A549 (cell line): ENCODE results near the gene SYT8.

ENCODE experiments used
- CEBPB ChIP-seq, 2 experiments: fragments of >200 bp in 1 of 2; sonication (Bioruptor Twin) in 1 of 2; formaldehyde crosslinking in 1 of 2; IDR thresholded peaks; 2 replicates each; pipeline ENCODE4 v1.6.1; 2012 to 2016
- CTCF ChIP-seq: fragments of >200 bp; sonication (Bioruptor Twin); formaldehyde crosslinking; IDR thresholded peaks from 3 replicates; pipeline ENCODE4 v1.5.1; 2016
- E2F6 ChIP-seq: IDR thresholded peaks from 2 replicates; pipeline ENCODE4 v1.6.1; 2012; ENCODE audit warnings: low read depth, borderline replicate concordance
- EHMT2 ChIP-seq: fragments of 200-600 bp; sonication (generic); IDR thresholded peaks from 2 replicates; pipeline ENCODE4 v1.6.1; 2016; ENCODE audit warnings: antibody characterized with exemption, low read depth, mild to moderate bottlenecking, moderate library complexity
- ELK1 ChIP-seq: fragments of 150-350 bp; IDR thresholded peaks from 2 replicates; pipeline ENCODE4 v1.6.1; 2014; ENCODE audit warnings: low read depth, mild to moderate bottlenecking, low read length
- EP300 ChIP-seq, 2 experiments: fragments of >200 bp; sonication (Bioruptor Twin); formaldehyde crosslinking; IDR thresholded peaks; 2 replicates in 1 of 2; 3 replicates in 1 of 2; pipeline ENCODE4 v1.6.1; 2016 to 2017
- POLR2AphosphoS2 ChIP-seq: conservative IDR thresholded peaks from 2 replicates; pipeline ENCODE4 v1.6.1; 2012; ENCODE audit warnings: low read length, improper control_type of control experiment, inconsistent platforms
- TP53 ChIP-seq: fragments of 250-450 bp; sonication (Bioruptor Pico); IDR thresholded peaks from 2 replicates; pipeline ENCODE4 v1.5.0; 2021; ENCODE audit warnings: mild to moderate bottlenecking, moderate library complexity

- no peak for TF ChIP-seq ELK1
- no peak for TF ChIP-seq E2F6
- TF ChIP-seq CTCF: no peak
- no peak for TF ChIP-seq EP300 (IDR thresholded peaks at IDR 0.05)
- TF ChIP-seq POLR2AphosphoS2: no peak
- TF ChIP-seq TP53: no peak
- TF ChIP-seq CEBPB (IDR thresholded peaks at IDR 0.05): no peak
- TF ChIP-seq EHMT2: no peak
These were observed 3.8 kb downstream of the SYT8 start, which contains the start of gene TNNI2 for GRCh38 chr11:1838426-1839144.
